GM12878 (cell line): ENCODE data around the gene SEL1L. TPM values are rescaled to one million over a fixed set of nuclear protein-coding genes. Genes with fewer than 3 reads are reported as not detected.

Source experiments
- ATAC-seq: fragments of 200-7000 bp; cut with Tn5 transposase; 3 replicates; pipeline ENCODE4 v1.9.1; 2020; ENCODE audit warnings: mild to moderate bottlenecking, moderate library complexity
- BruUV-seq: library from RNA; stranded (reverse); fragments of 400-500 nt; replicated peaks from 2 replicates; lab custom pipeline; 2021; lab: Mats Ljungman, UMichigan
- CTCF ChIA-PET: fragments of 300-600 bp; sonication (Branson Sonifier 250); formaldehyde crosslinking; extraction: SDS; loops from one replicate; lab custom pipeline; 2021; ENCODE audit warnings: inconsistent platforms; lab: Yijun Ruan, JAX
- POLR2A ChIA-PET: fragments of 350-600 bp; formaldehyde crosslinking; extraction: SDS; loops from one replicate; lab custom pipeline; 2021; ENCODE audit warnings: inconsistent platforms; lab: Charles Lee
- RAD21 ChIA-PET: fragments of 300-600 bp; sonication (Branson Sonifier 250); formaldehyde crosslinking; loops from one replicate; lab custom pipeline; 2023; ENCODE audit warnings: antibody characterized with exemption; ENCODE audit not compliant: unreplicated experiment; lab: Charles Lee
- SMC1A ChIA-PET: fragments of 300-600 bp; sonication (Branson Sonifier 250); formaldehyde crosslinking; loops from one replicate; lab custom pipeline; 2023; ENCODE audit not compliant: unreplicated experiment, uncharacterized antibody; lab: Charles Lee
- DNase-seq: peaks from one replicate; pipeline ENCODE4 v3.0.0-alpha.2; 2011; ENCODE audit warnings: low read depth, low spot score
- FAIRE-seq: peaks from 3 replicates; lab custom pipeline; 2011; peaks lifted over from hg19 to GRCh38; lab: Jason Lieb, UNC
- H2AFZ ChIP-seq: 2 replicates; pipeline ENCODE4 v1.6.0; 2011; ENCODE audit warnings: low read depth, low read length, control low read depth; ENCODE audit not compliant: control insufficient read depth
- H3K27ac ChIP-seq: 2 replicates; pipeline ENCODE4 v1.5.1; 2011; ENCODE audit warnings: control low read depth; ENCODE audit not compliant: control insufficient read depth, insufficient read depth
- H3K27me3 ChIP-seq, 2 experiments: replicated peaks in 1 of 2; 2 replicates each; pipeline versions ENCODE4 v1.6.0 to v1.6.1; 2011; ENCODE audit warnings: low read length in 1 of 2; ENCODE audit not compliant: control insufficient read depth in 2 of 2, insufficient read depth in 2 of 2
- H3K36me3 ChIP-seq, 2 experiments: 2 replicates each; pipeline ENCODE4 v1.5.1; 2011; ENCODE audit warnings: low read length in 1 of 2; ENCODE audit not compliant: control insufficient read depth in 2 of 2, insufficient read depth in 2 of 2
- H3K4me1 ChIP-seq: 2 replicates; pipeline ENCODE4 v1.6.1; 2011; ENCODE audit warnings: mild to moderate bottlenecking, low read length, moderate library complexity, mixed read lengths; ENCODE audit not compliant: control insufficient read depth, insufficient read depth
- H3K4me2 ChIP-seq: 2 replicates; pipeline ENCODE4 v1.6.0; 2011; ENCODE audit warnings: control low read depth; ENCODE audit not compliant: control insufficient read depth, insufficient read depth
- H3K4me3 ChIP-seq: fragments of 200-600 bp; sonication (generic); 2 replicates; pipeline ENCODE4 v1.5.1; 2016
- H3K79me2 ChIP-seq: 2 replicates; pipeline ENCODE4 v1.6.0; 2011; ENCODE audit warnings: low read length; ENCODE audit not compliant: control insufficient read depth, insufficient read depth
- H3K9ac ChIP-seq: 2 replicates; pipeline ENCODE4 v1.8.0; 2011; ENCODE audit warnings: low read length, control low read depth, mixed read lengths; ENCODE audit not compliant: control insufficient read depth, insufficient read depth
- H3K9me3 ChIP-seq: replicated peaks from 3 replicates; pipeline ENCODE4 v1.5.1; 2011; ENCODE audit warnings: mild to moderate bottlenecking, low read length; ENCODE audit not compliant: control insufficient read depth, insufficient read depth
- H4K20me1 ChIP-seq: 2 replicates; pipeline ENCODE4 v1.6.0; 2011; ENCODE audit not compliant: control insufficient read depth, insufficient read depth
- ATF7 ChIP-seq: fragments of 450-650 bp; IDR thresholded peaks from 2 replicates; pipeline ENCODE4 v1.6.1; 2016; ENCODE audit warnings: low read depth, mild to moderate bottlenecking
- EP300 ChIP-seq, 2 experiments: fragments of 150-350 bp in 1 of 2; IDR thresholded peaks; 2 replicates each; pipeline ENCODE4 v1.6.1; 2011 to 2012; ENCODE audit warnings: low read depth in 2 of 2, low read length in 2 of 2, borderline replicate concordance in 1 of 2, improper control_type of control experiment in 1 of 2, inconsistent platforms in 1 of 2; ENCODE audit not compliant: control insufficient read depth in 1 of 2
- MAX ChIP-seq: IDR thresholded peaks from 2 replicates; pipeline ENCODE4 v1.6.1; 2012; ENCODE audit warnings: low read depth, low read length, improper control_type of control experiment
- MTA3 ChIP-seq: IDR thresholded peaks from 2 replicates; pipeline ENCODE4 v1.6.1; 2012; ENCODE audit warnings: low read length, inconsistent platforms, borderline replicate concordance
- PAX5 ChIP-seq: IDR thresholded peaks from 2 replicates; pipeline ENCODE4 v1.6.1; 2011; ENCODE audit warnings: low read depth, low read length, borderline replicate concordance
- RBBP5 ChIP-seq: fragments of 200-600 bp; sonication (generic); conservative IDR thresholded peaks from 2 replicates; pipeline ENCODE4 v1.6.1; 2016
- REST ChIP-seq: IDR thresholded peaks from 2 replicates; pipeline ENCODE4 v1.6.1; 2012; ENCODE audit warnings: mild to moderate bottlenecking, low read depth, low read length
- SP1 ChIP-seq: IDR thresholded peaks from one replicate; pipeline ENCODE4 v1.6.1; 2011; ENCODE audit warnings: low read depth, low read length
- YY1 ChIP-seq: IDR thresholded peaks from 2 replicates; pipeline ENCODE4 v1.6.1; 2011; ENCODE audit warnings: low read depth, mild to moderate bottlenecking, low read length
- WGBS: methylation state at CpG from one replicate; pipeline ENCODE4 v1.1.6; 2016; ENCODE audit warnings: low lambda C conversion rate; ENCODE audit not compliant: insufficient replicate concordance, insufficient coverage; ENCODE audit errors: missing lambda C conversion rate; 5-methylcytosine and 5-hydroxymethylcytosine counted together
- in situ Hi-C: fragments of 300-500 bp; cut with MboI; formaldehyde crosslinking; loops from 9 replicates; pipeline ENCODE4 v1.14.3; 2018; ENCODE audit warnings: mixed read lengths
- intact Hi-C: fragments of 100-400 bp; cut with micrococcal nuclease; formaldehyde crosslinking; loops from one replicate; pipeline ENCODE4 v1.14.2; 2022; ENCODE audit not compliant: unreplicated experiment
- polyA plus RNA-seq, 11 experiments: library from polyadenylated mRNA; depleted of rRNA in 4 of 11; unstranded in 6 of 11; stranded (reverse) in 5 of 11; fragments of >200 nt; fragmentation: Nextera tagmentation in 4 of 11; fragmentation: Illumina TruSeq in 1 of 11; extraction: Ambion mirVana in 4 of 11; extraction: Trizol in 1 of 11; gene quantifications; 1 replicate in 1 of 11; 2 replicates in 10 of 11; pipeline versions ENCODE4 v1.2.1 to v1.2.3, GENCODE V29; 2011 to 2016; ENCODE audit warnings: inconsistent platforms in 2 of 11, missing spikeins in 2 of 11, low read depth in 1 of 11
- total RNA-seq, 4 experiments: library from RNA; depleted of rRNA in 3 of 4; stranded (reverse); fragments of >200 nt in 3 of 4; fragmentation: Illumina TruSeq in 1 of 4; extraction: Trizol in 1 of 4; gene quantifications; 2 replicates each; pipeline versions ENCODE4 v1.2.1 to v1.2.3, GENCODE V29; 2013 to 2021

The SEL1L gene
- total and polyA plus RNA-seq, 10 of the 15 experiments (the other 5 are each of a cell fraction or from before 2014, with no cell fraction given): 13.4 to 57.2 (median 31.7) TPM

- TF ChIP-seq MAX (no peak), YY1 (no peak), SP1 (no peak)
Observed at GRCh38 chr14:81506487-81506886, 27.2 kb downstream of the SEL1L start (continued).

DNA sequence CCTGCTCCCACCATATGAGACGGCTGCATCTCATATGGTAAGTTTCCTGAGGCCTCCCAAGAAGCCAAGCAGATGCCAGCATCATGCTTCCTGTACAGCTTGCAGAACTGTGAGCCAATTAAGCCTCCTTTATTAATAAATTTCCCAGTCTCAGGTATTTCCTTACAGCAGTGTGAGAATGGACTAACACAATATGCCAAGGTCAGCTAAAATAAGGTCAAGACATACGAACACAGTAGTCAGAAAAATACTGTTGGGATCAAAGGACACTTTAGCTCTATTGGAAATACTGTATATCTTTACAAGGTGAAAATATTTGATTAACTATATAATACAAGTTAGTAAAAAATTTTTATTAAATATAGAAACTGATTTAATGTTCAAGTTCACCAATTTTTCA lies 28.8 kb downstream of the SEL1L start:
- Histone ChIP-seq H3K27ac (no peak overlapping the region), H3K9me3 (no peaks in the 10 kb centered on the region), H2AFZ (no peak overlapping the region), H3K4me2 (no peak overlapping the region), H3K4me1 (no peaks in the 10 kb centered on the region), H3K79me2 (no peaks in the 10 kb centered on the region; the same call in 1 of the 2 replicates), H4K20me1 (no peaks in the 10 kb centered on the region), H3K4me3 (no peak overlapping the region), H3K36me3 (peaks cover 3 to 49% of the 10 kb centered on the region in 2 experiments), H3K9ac (no peak overlapping the region), H3K27me3 (no peaks in the 10 kb centered on the region)
- RAD21 ChIA-PET: no interaction called here
- POLR2A ChIA-PET: no interaction called here
- in situ Hi-C loops (no loop called here), intact Hi-C loops (no loop called here)
- no peak for DNase-seq
- ATAC-seq: no peak
- BruUV-seq: no TSS peak
- no peak for FAIRE-seq
- 94% methylated on average over 2 of the region's 2 CpGs for WGBS
- CTCF ChIA-PET: interaction anchor here (0.7 kb wide), 1 partner anchor 340 kb away, joined by 3 read pairs; no protein-coding TSS in a partner anchor
- SMC1A ChIA-PET: no interaction called here
- TF ChIP-seq PAX5 (no peak), REST (no peak), ATF7 (no peak), RBBP5 (no peak), MTA3 (no peak), EP300 (IDR thresholded peaks at IDR 0.05; ENCODE audit: borderline replicate concordance in 1 of 2, control insufficient read depth in 1 of 2, low read depth in 2 of 2, low read length in 2 of 2) (no peak)
